Globus pallidus (tissue), 1 donor: Measurements from ENCODE around the gene AUTS2.

Source experiments
- DNase-seq: peaks from one replicate; pipeline ENCODE4 v3.0.0-alpha.2; 2015; ENCODE audit warnings: low spot score

AUTS2 gene

DNA sequence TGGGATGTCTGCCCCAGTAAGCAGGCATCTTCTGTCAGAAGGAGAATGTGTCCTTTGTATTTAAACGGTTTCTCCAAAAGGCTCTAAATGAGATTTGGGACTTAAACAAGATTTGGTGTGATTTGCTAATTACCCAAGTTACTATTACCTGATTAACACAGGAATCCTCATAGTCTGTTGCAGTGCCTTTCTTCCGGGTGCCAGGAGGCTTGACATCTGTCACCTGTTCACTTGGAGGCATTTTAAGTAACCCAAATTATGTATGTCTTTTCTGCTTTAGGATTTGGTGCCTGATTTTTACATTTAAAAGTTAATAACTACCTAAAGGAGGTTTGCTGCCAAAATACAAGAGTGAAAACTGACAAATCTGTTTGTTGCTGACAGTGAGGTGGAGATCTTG, 945.7 kb downstream of the AUTS2 start:
- DNase-seq, result no peak

- no peak for DNase-seq
Measured at GRCh38 chr7:70545214-70545613, 946.9 kb downstream of the AUTS2 start.

- no peak for DNase-seq
Measured at GRCh38 chr7:70552141-70552540, 953.9 kb downstream of the AUTS2 start.

DNA sequence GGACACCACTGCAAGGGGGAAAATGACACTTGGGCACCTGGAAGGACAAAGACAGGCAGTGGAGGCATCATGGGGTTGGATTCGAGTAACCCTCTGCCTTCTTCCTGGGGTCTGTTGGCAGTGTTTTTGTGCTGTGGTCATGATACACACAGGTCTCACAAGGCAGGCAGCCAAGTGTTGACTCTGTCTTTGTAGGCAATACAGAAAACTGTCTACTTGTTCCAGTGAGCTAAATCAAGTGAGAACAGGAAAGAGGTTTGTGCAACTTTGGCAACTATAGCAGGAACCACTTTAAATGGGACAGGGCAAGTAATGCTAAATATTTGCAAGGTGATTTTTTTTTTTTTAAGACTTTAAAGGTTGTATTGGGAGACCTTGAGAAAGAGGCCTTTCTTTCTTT, 955.1 kb downstream of the AUTS2 start:
- DNase-seq, result peak; percentile 47

- DNase-seq, result no peak
Measured at GRCh38 chr7:70554646-70555045, 956.4 kb downstream of the AUTS2 start.

GRCh38 chr7:70556761-70557160, 958.5 kb downstream of the AUTS2 start:
- DNase-seq, result no peak

- no peak for DNase-seq
Measured at GRCh38 chr7:70557338-70557737, 959.1 kb downstream of the AUTS2 start.

DNA sequence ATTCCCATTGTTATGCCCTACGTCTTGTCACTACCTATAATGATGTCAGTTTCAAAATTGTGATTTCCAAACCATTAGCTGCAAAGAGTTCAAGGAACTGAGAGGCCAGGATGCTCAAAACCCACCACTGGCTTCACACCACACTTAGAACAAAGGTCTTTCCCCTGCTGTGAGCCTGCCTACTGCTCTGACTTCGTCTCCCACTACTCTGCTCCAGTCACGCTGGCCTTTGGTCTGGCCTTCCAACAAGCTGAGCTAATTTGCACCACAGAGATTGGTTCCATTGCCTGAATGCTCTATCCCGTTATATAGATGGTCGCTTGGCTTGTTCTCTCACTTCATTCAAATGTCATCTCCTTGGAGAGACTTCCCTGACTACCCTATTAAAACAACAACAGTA, 961.5 kb downstream of the AUTS2 start:
- DNase-seq, result no peak

GRCh38 chr7:70563960-70564359, 965.7 kb downstream of the AUTS2 start:
- no peak for DNase-seq

GRCh38 chr7:70565721-70566370, 967.6 kb downstream of the AUTS2 start:
- DNase-seq, result no peak

GRCh38 chr7:70566671-70567070, 968.4 kb downstream of the AUTS2 start:
- no peak for DNase-seq

DNA sequence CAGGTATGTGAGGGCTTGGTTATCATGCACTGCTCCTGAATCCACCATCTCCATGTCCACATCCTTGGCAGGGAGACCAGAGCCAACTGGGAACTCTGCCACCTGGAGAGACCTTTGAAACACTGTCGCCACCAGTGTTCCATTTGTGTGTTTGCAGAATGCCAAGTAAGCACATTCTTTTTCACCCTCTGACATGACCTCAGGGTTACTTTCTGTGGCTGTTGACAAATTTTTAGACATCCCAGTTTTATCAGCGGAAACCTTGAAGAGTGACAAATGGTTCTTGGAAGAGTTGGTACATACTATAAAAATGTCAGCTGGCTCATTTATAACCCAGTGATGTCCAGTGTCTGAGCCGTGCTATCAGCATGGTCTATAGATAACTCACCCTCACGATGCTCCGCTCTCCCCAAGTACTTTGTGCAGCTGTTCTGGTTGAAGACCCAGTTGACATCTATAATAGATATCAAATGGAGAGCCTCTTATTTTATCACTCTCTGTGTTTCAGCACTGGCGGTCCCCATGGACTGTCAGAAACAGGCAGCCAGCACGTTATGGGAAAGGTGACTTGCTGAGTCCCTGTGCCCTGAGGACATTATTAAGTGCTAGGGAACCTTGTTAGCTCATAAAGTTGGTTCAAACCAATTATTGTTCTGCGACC, 970.5 kb downstream of the AUTS2 start:
- DNase-seq, result no peak

DNA sequence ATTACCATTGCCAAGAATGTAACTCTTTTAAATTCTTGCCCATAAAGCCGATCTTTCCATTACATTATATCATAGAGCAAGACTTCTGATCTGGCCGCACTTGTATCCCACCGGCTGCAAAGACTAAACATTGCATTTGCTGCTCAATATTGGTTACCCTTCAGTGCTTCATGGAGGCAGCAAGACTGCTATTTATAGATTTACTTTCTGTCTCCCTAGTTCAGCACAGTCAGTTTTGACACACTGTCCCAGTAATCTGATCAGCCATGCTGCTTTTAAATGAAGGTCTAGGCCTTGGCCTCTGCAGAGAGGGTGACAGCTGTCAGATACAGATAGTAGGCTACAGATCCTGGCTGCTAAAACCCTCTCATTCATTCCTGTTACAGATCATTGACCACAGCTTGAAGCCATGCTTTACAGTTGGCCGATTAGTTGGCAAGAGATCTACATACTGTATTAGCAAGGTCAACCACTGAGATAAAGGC, 971.1 kb downstream of the AUTS2 start:
- DNase-seq, result no peak

DNA sequence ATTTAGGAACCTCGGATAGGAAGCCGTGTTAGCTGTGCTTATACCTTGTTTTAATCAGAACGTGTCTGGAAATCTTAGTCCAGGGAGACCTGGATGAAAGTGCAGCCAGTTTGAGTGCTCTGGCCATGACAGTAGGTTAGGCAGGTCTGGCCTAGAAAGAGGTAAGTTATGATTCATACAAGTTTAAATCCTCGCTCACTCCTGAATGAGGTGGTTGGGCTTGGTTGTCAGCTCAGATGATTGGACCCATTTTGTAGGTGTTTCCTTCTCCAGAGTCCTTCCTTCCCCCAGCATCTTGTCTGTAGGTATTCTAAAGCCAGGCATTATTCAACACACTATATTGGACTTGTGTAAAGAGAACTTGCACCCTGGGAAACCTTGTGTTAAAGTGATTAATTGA, 971.8 kb downstream of the AUTS2 start:
- no peak for DNase-seq

- DNase-seq, result no peak
Measured at GRCh38 chr7:70570961-70571360, 972.7 kb downstream of the AUTS2 start.

DNA sequence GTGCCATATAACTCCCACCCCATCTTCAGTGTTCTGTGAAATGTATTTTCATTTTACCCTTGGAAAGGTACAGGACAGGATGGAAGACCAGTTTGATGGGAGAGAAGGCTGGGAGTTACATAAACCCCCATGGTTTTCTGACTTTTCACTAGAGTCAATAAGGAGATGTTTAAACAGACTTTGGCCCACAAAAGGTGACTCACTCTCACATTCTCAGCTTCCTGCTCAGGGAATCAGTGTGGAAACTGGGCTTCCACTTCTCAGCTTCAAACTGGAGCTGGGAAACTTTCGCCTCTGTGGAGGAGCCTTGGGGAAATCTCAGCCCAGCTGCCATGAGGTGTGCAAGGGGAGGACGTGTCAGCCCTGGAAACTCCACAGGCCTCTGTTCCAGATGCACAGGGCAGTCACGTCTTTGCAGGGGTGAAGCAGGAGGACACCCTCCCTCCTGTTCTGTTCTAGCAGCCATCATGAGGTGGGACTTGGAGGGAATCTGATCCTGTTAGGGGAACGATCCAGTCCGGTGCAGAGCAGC, 973.2 kb downstream of the AUTS2 start:
- DNase-seq, result no peak

DNA sequence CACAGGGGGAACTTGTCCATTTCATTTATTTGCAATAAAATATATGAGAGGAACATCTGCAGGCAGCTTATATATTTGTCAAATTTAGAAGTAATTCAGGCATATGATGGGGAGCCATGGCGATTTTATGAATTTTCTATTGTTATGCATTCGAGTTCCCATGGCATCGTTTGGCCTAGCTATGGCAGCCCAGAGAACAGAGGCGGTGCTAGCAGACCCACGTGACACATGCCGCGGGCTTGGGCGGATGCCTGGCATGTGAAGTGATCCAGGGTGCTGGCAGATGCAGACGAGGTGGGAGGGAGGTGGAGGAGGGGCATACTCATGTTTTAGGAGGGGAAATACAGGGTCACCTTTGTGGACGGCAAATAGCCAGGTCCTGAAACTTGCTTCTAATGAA, 973.7 kb downstream of the AUTS2 start:
- DNase-seq, result no peak

GRCh38 chr7:70572571-70572970, 974.3 kb downstream of the AUTS2 start:
- no peak for DNase-seq

DNA sequence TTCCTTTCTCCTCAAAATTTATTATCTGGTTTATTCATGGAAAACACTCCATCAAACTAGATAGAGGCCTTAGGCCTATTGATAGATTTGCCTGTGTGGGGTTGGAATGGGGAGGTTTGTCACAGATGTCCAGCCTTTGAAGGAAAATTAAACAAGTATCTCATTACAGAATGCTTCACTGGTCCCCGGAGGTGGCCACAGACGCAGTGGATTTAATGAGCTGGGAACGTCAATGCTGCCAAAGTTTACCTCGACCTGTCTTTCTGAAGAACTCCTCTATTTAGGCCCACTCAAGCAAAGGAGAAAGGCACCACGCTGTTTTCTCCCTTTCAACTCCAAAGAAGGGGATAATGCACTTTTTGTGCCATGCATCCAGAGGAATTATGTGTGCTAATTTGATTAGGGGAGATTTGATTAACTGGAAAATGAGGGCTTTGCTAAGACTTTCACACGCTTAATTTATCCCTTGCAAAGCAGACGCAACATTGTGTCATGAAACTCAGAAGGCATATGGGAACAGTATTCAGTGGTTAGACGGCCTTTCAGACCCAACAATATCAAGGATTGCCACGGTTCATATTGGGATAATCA, 974.9 kb downstream of the AUTS2 start:
- no peak for DNase-seq

- no peak for DNase-seq
Measured at GRCh38 chr7:70573696-70574095, 975.4 kb downstream of the AUTS2 start.

GRCh38 chr7:70574314-70574834, 976.1 kb downstream of the AUTS2 start:
- DNase-seq, result no peak

GRCh38 chr7:70574970-70575799, 976.9 kb downstream of the AUTS2 start:
- DNase-seq, result no peak
